ENCODE results near the gene NUMB. TPM values are rescaled to one million over a fixed set of nuclear protein-coding genes. Genes with fewer than 3 reads are reported as not detected.

NUMB gene
- total RNA-seq, 1 experiment from 2014 or later, result 46.5 TPM

DNA sequence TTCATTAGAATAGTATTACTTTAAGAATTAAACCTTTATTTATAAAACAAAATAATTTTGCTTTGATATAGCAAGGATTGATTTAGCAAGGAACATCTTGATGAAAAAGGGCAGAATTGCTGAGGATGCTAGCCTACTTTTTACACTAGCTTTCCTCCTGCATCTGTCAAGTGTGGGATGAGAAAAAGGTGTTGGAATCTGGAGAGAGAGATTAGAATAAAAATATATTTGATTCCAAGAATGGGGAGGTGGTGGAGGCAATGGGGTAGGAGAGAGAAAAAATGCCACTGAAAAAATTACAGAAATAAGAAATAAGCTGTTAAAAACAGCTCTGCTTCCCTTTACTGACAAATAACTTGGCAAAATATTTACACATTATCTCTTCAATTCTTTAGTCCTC, 98.9 kb downstream of the NUMB start:
- no peak overlapping the region for H3K27ac ChIP-seq (ENCODE audit: insufficient read length, low read depth, low read length)
- no peak overlapping the region for H3K14ac ChIP-seq (ENCODE audit: insufficient read depth, low read length)
- no peak overlapping the region for H3K18ac ChIP-seq (ENCODE audit: insufficient read length, low read depth, low read length)
- H4K91ac ChIP-seq (ENCODE audit: insufficient read length, low read depth, low read length), result no peak overlapping the region
- H3K56ac ChIP-seq (ENCODE audit: insufficient read length, low read depth, low read length), result no peak overlapping the region
- Mint-ChIP-seq H3K36me3 (ENCODE audit: insufficient read depth in 1 of 3, low read depth in 3 of 3) (peaks cover 3 to 8% (median 6%) of the 10 kb centered on the region in 3 experiments; a peak in 3 of 7 replicates), H3K27me3 (ENCODE audit: low read depth) (no peaks in the 10 kb centered on the region; the same call in 1 of the 2 replicates), H3K27ac (no peak overlapping the region; a peak in 2 of 7 replicates), H3K9me3 (no peaks in the 10 kb centered on the region), H3K4me1 (peaks cover 15 to 17% of the 10 kb centered on the region in 2 experiments), H3K4me3 (no peak overlapping the region)
- no peaks in the 10 kb centered on the region for H3K27me3 ChIP-seq (ENCODE audit: insufficient read depth, low read length)
- no peaks in the 10 kb centered on the region for H3K79me2 ChIP-seq (ENCODE audit: insufficient read depth, low read length)
- no peak overlapping the region for H3K4ac ChIP-seq (ENCODE audit: low read depth, low read length)
- H2BK120ac ChIP-seq (ENCODE audit: low read depth, low read length, poor library complexity, severe bottlenecking), result no peak overlapping the region
- H3T11ph ChIP-seq (ENCODE audit: low read length), result no peak overlapping the region
- H2BK15ac ChIP-seq (ENCODE audit: low read depth, low read length), result no peak overlapping the region
- H3K23ac ChIP-seq (ENCODE audit: insufficient read length, low read depth, low read length), result no peak overlapping the region
- no peak overlapping the region for H2AFZ ChIP-seq (ENCODE audit: low read length)
- TF ChIP-seq, protein P1, sequence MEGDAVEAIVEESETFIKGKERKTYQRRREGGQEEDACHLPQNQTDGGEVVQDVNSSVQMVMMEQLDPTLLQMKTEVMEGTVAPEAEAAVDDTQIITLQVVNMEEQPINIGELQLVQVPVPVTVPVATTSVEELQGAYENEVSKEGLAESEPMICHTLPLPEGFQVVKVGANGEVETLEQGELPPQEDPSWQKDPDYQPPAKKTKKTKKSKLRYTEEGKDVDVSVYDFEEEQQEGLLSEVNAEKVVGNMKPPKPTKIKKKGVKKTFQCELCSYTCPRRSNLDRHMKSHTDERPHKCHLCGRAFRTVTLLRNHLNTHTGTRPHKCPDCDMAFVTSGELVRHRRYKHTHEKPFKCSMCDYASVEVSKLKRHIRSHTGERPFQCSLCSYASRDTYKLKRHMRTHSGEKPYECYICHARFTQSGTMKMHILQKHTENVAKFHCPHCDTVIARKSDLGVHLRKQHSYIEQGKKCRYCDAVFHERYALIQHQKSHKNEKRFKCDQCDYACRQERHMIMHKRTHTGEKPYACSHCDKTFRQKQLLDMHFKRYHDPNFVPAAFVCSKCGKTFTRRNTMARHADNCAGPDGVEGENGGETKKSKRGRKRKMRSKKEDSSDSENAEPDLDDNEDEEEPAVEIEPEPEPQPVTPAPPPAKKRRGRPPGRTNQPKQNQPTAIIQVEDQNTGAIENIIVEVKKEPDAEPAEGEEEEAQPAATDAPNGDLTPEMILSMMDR (conservative IDR thresholded peaks at IDR 0.05), result no peak
- H3K9ac ChIP-seq (ENCODE audit: extremely low read depth, insufficient read length, low read length), result no peak overlapping the region
- H4K20me1 ChIP-seq (ENCODE audit: control insufficient read depth, insufficient read depth, insufficient read length), result no peaks in the 10 kb centered on the region
- no peaks in the 10 kb centered on the region for H3K79me1 ChIP-seq (ENCODE audit: insufficient read depth, low read depth, low read length, poor library complexity, severe bottlenecking)
- no peak overlapping the region for H4K5ac ChIP-seq (ENCODE audit: insufficient read length, low read depth, low read length)
- no peaks in the 10 kb centered on the region for H3K9me3 ChIP-seq (ENCODE audit: control insufficient read depth, low read depth, low read length)
- no peak overlapping the region for H3K4me2 ChIP-seq (ENCODE audit: insufficient read depth, insufficient read length, low read length)
- no peak overlapping the region for H2BK20ac ChIP-seq (ENCODE audit: low read depth, low read length, poor library complexity, severe bottlenecking)
- no peak overlapping the region for H4K8ac ChIP-seq (replicated peaks; ENCODE audit: insufficient read length, low read depth, low read length)
- H2AK5ac ChIP-seq (ENCODE audit: insufficient read length, low read length), result no peak overlapping the region
- H3K23me2 ChIP-seq (ENCODE audit: insufficient read length, low read depth, low read length, poor library complexity, severe bottlenecking), result no peaks in the 10 kb centered on the region
- H3K4me1 ChIP-seq (ENCODE audit: insufficient read depth, low read length), result no peaks in the 10 kb centered on the region
- DNase-seq, result no peak
- no peak overlapping the region for H2BK12ac ChIP-seq (ENCODE audit: insufficient read length, low read depth, low read length)
- no peak overlapping the region for H2BK5ac ChIP-seq (ENCODE audit: insufficient read length, low read length)
